ENCODE measurements around the gene GJA10. TPM values are rescaled to one million over a fixed set of nuclear protein-coding genes. Genes with fewer than 3 reads are reported as not detected.

Gene GJA10
- polyA plus RNA-seq, 1 of the 3 experiments (the other 2 are of a cell fraction): not detected

GRCh38 chr6:89853068-89853467, 41.2 kb upstream of the GJA10 start (continued):
- no peak for TF ChIP-seq RAD21 (IDR thresholded peaks at IDR 0.05; ENCODE audit: low read length)
- TF ChIP-seq, protein P1, sequence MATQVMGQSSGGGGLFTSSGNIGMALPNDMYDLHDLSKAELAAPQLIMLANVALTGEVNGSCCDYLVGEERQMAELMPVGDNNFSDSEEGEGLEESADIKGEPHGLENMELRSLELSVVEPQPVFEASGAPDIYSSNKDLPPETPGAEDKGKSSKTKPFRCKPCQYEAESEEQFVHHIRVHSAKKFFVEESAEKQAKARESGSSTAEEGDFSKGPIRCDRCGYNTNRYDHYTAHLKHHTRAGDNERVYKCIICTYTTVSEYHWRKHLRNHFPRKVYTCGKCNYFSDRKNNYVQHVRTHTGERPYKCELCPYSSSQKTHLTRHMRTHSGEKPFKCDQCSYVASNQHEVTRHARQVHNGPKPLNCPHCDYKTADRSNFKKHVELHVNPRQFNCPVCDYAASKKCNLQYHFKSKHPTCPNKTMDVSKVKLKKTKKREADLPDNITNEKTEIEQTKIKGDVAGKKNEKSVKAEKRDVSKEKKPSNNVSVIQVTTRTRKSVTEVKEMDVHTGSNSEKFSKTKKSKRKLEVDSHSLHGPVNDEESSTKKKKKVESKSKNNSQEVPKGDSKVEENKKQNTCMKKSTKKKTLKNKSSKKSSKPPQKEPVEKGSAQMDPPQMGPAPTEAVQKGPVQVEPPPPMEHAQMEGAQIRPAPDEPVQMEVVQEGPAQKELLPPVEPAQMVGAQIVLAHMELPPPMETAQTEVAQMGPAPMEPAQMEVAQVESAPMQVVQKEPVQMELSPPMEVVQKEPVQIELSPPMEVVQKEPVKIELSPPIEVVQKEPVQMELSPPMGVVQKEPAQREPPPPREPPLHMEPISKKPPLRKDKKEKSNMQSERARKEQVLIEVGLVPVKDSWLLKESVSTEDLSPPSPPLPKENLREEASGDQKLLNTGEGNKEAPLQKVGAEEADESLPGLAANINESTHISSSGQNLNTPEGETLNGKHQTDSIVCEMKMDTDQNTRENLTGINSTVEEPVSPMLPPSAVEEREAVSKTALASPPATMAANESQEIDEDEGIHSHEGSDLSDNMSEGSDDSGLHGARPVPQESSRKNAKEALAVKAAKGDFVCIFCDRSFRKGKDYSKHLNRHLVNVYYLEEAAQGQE (IDR thresholded peaks at IDR 0.05; ENCODE audit: low read depth, low read length): no peak
- no peak for TF ChIP-seq EP300 (IDR thresholded peaks at IDR 0.05; ENCODE audit: borderline replicate concordance in 1 of 2, low read depth in 1 of 2, low read length in 1 of 2)

- H3K4me1 ChIP-seq (ENCODE audit: control insufficient read depth in 1 of 2, insufficient read depth in 2 of 2, low read depth in 1 of 2, low read length in 1 of 2): no peaks in the 10 kb centered on the region
- no peaks in the 10 kb centered on the region for H3K9me3 ChIP-seq
- H3K4me2 ChIP-seq: no peak overlapping the region
- H4K20me1 ChIP-seq (ENCODE audit: insufficient read depth): no peaks in the 10 kb centered on the region
- ChIA-PET CTCF (no interaction called here), POLR2A (no interaction called here)
- H3K36me3 ChIP-seq (replicated peaks in 1 of 2; ENCODE audit: control insufficient read depth in 1 of 2, insufficient read depth in 2 of 2, low read length in 1 of 2): peaks cover 34 to 60% of the 10 kb centered on the region in 2 experiments
- H3K79me2 ChIP-seq (ENCODE audit: insufficient read depth): no peaks in the 10 kb centered on the region
- DNase-seq: no peak
- no peaks in the 10 kb centered on the region for H3K27me3 ChIP-seq (ENCODE audit: insufficient read depth)
- H3K9ac ChIP-seq: no peak overlapping the region
- no peaks in the 10 kb centered on the region for H3K9me2 ChIP-seq
- 100% methylated on average over 1 of the region's 1 CpG for WGBS (ENCODE audit: low lambda C conversion rate)
- no peak overlapping the region for H2AFZ ChIP-seq (ENCODE audit: low read depth)
- no peak for TF ChIP-seq RFX5 (IDR thresholded peaks at IDR 0.05; ENCODE audit: low read length)
- no peak for TF ChIP-seq IRF3 (IDR thresholded peaks at IDR 0.05; ENCODE audit: low read depth, low read length)
- no peak for TF ChIP-seq MXI1 (IDR thresholded peaks at IDR 0.05; ENCODE audit: low read depth, low read length)
- TF ChIP-seq FOXJ3 (CRISPR knock-in tag; IDR thresholded peaks at IDR 0.05): no peak
- TF ChIP-seq, protein P2, sequence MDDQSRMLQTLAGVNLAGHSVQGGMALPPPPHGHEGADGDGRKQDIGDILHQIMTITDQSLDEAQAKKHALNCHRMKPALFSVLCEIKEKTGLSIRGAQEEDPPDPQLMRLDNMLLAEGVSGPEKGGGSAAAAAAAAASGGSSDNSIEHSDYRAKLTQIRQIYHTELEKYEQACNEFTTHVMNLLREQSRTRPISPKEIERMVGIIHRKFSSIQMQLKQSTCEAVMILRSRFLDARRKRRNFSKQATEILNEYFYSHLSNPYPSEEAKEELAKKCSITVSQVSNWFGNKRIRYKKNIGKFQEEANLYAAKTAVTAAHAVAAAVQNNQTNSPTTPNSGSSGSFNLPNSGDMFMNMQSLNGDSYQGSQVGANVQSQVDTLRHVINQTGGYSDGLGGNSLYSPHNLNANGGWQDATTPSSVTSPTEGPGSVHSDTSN (IDR thresholded peaks at IDR 0.05): no peak
- TF ChIP-seq MEF2A (IDR thresholded peaks at IDR 0.05; ENCODE audit: borderline replicate concordance, low read depth): no peak
- TF ChIP-seq POLR2AphosphoS5 (IDR thresholded peaks at IDR 0.05; ENCODE audit: low read depth, low read length): no peak
- TF ChIP-seq TCF12 (IDR thresholded peaks at IDR 0.05): no peak
- TF ChIP-seq SMC3 (IDR thresholded peaks at IDR 0.05; ENCODE audit: low read depth, low read length): no peak
- TF ChIP-seq FOSL2 (IDR thresholded peaks at IDR 0.05; ENCODE audit: borderline replicate concordance, low read depth): no peak
- TF ChIP-seq, protein P3, sequence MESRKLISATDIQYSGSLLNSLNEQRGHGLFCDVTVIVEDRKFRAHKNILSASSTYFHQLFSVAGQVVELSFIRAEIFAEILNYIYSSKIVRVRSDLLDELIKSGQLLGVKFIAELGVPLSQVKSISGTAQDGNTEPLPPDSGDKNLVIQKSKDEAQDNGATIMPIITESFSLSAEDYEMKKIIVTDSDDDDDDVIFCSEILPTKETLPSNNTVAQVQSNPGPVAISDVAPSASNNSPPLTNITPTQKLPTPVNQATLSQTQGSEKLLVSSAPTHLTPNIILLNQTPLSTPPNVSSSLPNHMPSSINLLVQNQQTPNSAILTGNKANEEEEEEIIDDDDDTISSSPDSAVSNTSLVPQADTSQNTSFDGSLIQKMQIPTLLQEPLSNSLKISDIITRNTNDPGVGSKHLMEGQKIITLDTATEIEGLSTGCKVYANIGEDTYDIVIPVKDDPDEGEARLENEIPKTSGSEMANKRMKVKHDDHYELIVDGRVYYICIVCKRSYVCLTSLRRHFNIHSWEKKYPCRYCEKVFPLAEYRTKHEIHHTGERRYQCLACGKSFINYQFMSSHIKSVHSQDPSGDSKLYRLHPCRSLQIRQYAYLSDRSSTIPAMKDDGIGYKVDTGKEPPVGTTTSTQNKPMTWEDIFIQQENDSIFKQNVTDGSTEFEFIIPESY (IDR thresholded peaks at IDR 0.05; ENCODE audit: borderline replicate concordance, low read depth): no peak
- no peak for TF ChIP-seq NFIC (IDR thresholded peaks at IDR 0.05; ENCODE audit: borderline replicate concordance)
- TF ChIP-seq EZH2phosphoT487 (IDR thresholded peaks at IDR 0.05; ENCODE audit: borderline replicate concordance, low read depth): no peak
- no peak for TF ChIP-seq TAF1 (IDR thresholded peaks at IDR 0.05; ENCODE audit: borderline replicate concordance, low read depth, low read length)
- no peak for TF ChIP-seq ELF1 (IDR thresholded peaks at IDR 0.05)
- peaks cover 4% of the 10 kb centered on the region for H3F3A ChIP-seq (replicated peaks; ENCODE audit: insufficient read depth)
- H3K27ac ChIP-seq (ENCODE audit: low read depth in 2 of 2, low read length in 1 of 2): no peak overlapping the region
- H3K4me3 ChIP-seq (ENCODE audit: low read depth in 2 of 2, low read length in 1 of 2): no peak overlapping the region
Measured at GRCh38 chr6:89858041-89858440, 36.2 kb upstream of the GJA10 start.
